Lung microvascular endothelial cell (primary cell): ENCODE results near the gene RHOA. TPM values are rescaled to one million over a fixed set of nuclear protein-coding genes. Genes with fewer than 3 reads are reported as not detected.

ENCODE experiments used
- DNase-seq, 2 donors: peaks; one replicate each; pipeline versions ENCODE4 v3.0.0 to v3.0.0-alpha.2; 2010; ENCODE audit warnings: low read depth in 2 of 2
- total RNA-seq: library from RNA; depleted of rRNA; stranded (reverse); fragments of >200 nt; gene quantifications from 2 replicates; pipeline ENCODE4 v1.2.1, GENCODE V29; 2014

The RHOA gene
- total RNA-seq = 401 and 472 TPM in 2 replicates

DNA sequence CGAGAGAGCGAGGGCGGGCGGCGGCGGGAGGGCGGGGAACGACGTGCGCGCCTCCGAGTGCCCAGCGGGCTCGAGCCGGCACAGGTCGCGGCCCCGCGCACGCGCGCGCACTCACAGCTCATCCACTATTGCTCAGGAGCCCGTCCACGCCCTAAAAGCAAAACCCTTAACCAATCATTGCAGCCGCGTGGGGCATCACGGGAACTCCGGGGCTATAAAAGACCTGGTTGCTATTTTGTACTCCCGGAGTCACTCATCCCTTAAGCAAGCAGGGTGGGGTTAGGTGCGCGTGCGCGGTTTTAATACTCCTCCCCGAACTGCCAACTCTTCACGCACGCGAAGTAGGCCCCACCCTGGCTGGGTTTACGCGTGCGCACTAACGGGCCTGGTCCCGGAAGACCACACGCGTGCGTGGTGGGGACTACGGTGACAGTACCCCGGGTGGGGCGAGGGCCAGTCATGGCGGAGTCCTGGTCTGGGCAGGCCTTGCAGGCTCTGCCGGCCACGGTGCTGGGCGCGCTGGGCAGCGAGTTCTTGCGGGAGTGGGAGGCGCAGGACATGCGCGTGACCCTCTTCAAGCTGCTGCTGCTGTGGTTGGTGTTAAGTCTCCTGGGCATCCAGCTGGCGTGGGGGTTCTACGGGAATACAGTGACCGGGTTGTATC lies at the start of gene RHOA, which contains the start of gene TCTA:
Gene RHOA (minus strand): TSS at position 9 of the 664 bp plus-strand sequence. CDS start 36,387 bp downstream, outside the sequence.
Gene TCTA (plus strand): TSS at position 456 of the 664 bp plus-strand sequence. CDS start 4 bp downstream, at position 460.
- peak; percentile 100 for DNase-seq

DNA sequence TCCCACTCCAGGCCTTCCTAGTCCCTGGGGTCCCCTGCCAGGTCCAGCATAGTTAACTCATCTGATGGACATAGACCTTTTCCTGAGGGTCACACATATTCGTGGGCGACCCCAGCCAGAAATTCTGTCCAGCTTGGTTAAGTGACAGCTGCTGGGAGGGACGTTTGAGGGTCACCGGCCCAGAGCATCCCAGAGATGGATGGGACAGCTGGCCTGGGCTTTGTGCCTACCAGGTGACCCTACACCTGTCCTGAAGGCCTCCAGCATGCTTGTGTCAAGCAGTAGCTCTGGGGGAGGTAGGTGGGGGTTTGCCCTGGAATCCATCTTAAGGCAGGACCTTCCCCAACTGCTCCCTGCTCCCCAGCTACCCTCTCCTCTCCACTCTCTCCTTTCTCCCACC lies 49.2 kb upstream of the RHOA start:
- DNase-seq = no peak

DNA sequence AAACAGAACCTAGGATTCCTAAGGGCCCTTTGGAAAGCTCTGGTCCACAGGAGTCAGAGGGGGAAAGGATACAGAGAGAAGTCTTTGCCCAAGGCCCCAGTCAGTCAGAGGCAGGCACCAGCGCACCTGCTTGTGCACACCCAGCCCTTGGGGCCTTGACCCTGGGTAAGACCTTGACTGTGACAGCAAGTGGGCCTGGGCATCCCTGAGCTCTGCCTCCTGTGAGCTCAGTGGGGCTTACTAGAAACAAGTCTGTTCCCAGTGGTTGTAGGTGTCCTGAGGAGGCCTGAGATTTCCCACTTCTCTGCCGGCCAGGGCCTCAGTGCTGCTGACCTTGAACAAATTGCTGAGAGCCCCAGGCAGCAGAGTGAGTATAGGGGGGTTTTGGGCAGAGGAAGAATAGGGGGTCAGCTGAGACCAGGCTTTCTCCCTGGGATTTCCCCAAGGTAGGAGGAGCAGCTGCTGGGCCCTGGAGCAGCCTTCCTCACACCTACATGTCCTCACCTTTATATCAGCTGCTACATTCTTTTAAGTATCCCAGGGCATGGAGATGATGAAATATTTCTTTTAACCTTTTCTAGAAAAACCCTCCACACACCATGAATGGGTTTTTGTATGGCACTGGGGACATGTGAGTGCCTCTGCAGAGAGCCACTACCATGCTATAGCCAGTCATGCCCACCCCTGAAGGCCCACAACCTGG lies 48.6 kb upstream of the RHOA start:
- DNase-seq = no peak

DNA sequence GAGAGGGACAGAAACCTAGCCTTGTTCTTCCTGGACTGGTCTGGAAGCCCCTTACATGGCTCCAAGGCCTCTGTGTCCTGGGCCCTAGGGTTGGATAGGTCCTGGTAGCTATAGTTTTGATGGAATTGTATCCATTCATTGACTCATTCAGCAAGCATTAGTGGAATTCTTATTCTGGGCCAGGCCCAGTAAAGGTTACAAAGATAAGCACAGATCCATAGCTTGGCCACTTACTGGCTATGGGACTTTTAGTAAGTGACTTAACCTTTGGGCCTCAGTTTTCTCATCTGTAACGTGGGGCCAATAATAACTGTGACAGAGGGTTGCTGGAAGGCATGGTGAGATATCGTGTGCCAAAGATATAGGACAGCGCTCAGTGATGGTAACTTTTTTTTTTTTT lies 44.7 kb upstream of the RHOA start:
- DNase-seq = no peak

GRCh38 chr3:49454898-49455681 lies 43.3 kb upstream of the RHOA start:
- DNase-seq = no peak

- peak in 1 of 2 donors; percentile 9 for DNase-seq
Measured at GRCh38 chr3:49454458-49454857, 42.7 kb upstream of the RHOA start.

DNA sequence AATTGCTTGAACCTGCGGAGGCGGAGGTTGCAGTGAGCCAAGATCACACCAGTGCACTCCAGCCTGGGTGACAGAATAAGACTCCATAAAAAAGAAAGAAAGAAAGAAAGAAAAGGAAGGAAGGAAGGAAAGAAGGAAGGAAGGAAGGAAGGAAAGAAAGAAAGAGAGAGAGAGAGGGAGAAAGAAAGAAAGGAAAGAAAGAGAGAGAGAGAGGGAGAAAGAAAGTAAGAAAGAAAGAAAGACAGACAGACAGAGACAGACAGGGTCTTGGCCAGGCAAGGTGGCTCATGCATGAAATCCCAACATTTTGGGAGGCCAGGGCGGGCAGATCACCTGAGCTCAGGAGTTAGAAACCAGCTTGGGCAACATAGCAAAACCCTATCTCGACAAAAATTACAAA lies 41.8 kb upstream of the RHOA start:
- no peak for DNase-seq

DNA sequence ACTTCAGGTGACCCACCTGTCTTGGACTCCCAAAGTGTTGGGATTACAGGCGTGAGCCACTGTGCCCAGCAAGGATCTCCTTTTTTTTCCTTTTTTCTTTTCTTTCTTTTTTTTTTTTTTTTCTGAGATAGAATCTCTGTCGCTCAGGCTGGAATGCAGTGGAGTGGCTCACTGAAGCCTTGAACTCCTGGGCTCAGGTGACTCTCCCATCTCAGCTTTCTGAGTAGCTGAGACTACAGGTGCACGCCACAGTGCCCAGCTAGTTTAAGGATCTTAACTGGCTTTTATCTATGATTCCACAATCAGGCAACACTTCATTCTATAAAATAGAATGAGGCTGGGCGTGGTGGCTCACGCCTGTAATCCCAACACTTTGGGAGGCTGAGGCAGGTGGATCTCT lies 33.6 kb upstream of the RHOA start:
- no peak for DNase-seq

GRCh38 chr3:49434731-49435130 lies 23.0 kb upstream of the RHOA start:
- DNase-seq = no peak

DNA sequence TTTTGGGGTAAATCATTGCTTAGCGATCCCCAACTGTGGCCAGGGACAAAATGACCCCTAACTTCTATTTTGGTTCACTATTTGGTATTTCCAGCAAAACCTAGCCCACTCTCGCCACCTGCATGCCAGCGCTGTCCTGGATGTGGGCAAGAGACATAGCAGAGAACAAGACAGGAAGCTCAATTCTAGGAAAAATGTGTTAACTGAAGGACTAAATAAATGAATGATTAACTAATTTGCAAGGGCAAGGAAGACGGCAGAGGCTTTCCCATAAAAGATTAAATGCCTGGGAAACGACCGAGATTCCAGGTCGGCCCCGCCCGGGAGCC lies 16.9 kb upstream of the RHOA start:
- no peak for DNase-seq

- no peak for DNase-seq
Measured at GRCh38 chr3:49427586-49427985, 15.8 kb upstream of the RHOA start.

GRCh38 chr3:49424816-49425215 lies 13.0 kb upstream of the RHOA start:
- DNase-seq = no peak

GRCh38 chr3:49422379-49423248 lies 10.8 kb upstream of the RHOA start, which contains the start of gene AMT:
Gene AMT (minus strand): TSS chr3:49422473. CDS start chr3:49422450, 23 bp downstream.
- no peak for DNase-seq

DNA sequence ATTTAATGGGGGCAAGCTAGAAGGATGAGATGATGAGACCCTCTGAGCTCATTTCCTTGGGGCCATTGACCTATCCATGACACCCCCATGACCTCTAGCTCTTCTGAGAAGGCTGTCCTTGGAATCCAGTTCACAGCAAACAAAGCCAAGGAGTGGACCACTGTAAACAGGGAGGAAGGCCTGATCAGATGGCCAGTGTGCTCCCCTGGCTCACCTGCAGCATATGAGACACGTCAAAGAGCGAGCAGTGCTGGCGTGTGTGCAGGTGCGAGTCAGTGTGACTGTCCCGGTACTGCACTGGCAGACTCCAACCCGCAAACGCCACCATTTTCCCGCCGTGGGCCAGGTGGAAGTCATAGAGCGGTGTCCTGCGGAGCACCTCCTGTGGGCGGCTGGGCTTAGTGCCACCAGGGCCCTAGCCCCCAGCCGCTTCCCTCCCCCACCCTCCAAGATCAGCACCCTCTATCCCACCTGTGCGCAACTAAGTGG lies 10.2 kb upstream of the RHOA start:
- no peak for DNase-seq

DNA sequence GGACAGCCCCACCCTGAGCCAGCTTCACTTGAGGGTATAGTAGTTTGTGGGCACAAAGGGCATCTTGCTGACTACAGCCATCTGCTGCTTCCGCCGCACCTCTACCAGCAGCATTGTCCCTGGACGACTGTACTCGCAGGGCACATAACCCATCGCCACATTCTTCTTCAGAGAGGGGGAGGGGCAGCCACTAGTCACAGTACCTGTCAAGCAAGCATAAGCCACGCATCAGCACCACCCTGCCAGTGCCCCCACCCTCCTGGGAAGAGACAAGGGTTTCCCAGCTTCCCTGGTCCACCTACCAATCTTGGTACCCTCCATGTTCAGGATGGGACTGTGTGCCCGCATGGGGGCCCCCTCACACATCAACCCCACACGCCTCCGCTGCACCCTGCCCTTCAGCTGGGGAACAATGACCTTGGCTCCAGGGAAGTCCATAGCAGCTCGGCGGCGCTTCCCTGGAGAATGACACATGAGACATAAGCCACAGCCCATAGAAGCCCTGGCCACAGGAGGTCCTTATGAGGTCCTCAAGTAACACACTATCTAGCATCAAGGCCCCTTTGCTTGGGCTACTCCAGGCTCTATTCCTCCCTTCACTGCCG lies 5.8 kb upstream of the RHOA start:
- no peak for DNase-seq

GRCh38 chr3:49416867-49417266 lies 5.1 kb upstream of the RHOA start:
- DNase-seq = no peak

DNA sequence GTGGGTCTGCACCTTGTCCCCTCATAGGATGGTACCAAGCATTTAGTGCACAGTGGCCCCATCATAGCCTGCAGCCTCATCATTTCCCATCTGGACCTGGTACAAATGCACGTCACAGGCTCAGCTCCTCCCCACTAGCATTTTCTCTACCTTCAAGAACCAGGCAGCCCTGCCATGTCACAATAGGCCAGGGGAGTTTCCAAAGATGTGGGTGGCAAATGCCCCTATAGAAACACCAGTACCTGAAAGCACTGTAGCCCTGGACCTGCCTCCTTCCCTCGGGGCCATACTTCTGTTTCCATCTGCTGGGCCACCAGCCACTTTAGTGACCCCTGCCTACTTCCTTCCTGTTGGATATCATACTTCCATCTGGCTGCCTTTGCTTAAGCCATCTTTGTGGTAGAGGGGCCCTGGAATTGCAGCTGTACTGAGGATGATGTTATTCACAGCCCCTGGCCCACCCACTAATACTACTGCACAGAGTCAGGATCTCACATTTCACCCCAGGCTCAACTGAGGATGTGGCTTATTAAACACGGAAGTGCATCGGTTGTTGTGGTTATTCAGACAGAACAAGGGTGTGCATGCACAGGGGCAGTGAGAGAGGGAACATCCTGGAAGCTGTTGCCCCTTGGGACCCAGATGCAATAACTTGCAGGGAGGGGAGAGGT lies 4.3 kb upstream of the RHOA start:
- DNase-seq = peak in 1 of 2 donors; percentile 45

GRCh38 chr3:49414753-49415152 lies 3.0 kb upstream of the RHOA start:
- no peak for DNase-seq

DNA sequence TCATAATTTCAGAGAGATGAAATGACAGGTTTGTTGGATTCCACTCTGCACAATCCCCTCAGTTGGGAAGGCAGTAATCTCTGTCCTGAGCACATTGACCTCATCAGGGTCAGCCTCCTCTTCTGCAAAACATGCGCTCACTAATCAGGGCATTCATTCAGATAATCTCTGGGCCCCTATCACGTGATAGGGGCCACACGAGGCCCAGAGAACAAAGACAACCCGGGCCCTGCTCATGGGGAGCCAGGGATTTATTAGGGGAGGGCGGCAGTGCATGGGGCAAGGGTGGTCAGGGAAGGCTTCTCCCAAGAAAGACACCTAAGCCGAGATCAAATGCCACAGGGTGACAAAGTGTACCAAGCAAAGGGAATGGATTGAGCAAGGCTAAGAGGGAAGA lies 1.6 kb upstream of the RHOA start:
- DNase-seq = no peak

- DNase-seq = peak in 1 of 2 donors; percentile 20
Measured at GRCh38 chr3:49412632-49413337, 1.0 kb upstream of the RHOA start.
